ENCODE measurements around the gene MAPK14. TPM values are rescaled to one million over a fixed set of nuclear protein-coding genes. Genes with fewer than 3 reads are reported as not detected.

MAPK14 gene
- total RNA-seq, 1 donor from 2014 or later, result 38.4 TPM

DNA sequence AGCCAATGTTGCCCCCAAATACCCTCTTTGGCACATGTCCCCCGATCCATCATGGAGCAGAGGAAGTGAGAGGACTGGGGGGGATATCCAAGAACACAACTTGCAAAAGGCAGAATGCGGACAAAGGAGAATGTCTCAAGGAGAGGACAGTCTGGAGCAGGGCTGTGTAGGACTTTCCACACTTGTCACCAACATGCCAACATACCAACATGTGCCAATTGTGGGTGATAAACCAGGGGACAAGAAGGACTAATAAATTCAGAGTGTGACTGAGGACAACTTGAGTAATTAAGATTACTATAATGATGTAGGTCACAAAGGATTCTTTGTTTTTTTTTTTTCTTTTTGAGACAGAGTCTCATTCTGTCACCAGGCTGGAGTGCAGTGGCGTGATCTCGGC lies 11.9 kb upstream of the MAPK14 start:
- no peaks in the 10 kb centered on the region for H3K27me3 ChIP-seq (ENCODE audit: control insufficient read depth, insufficient read depth, low read length)
- no peaks in the 10 kb centered on the region for H3K36me3 ChIP-seq (ENCODE audit: control insufficient read depth, insufficient read depth, low read length)
- FAIRE-seq, result no peak
- H3K4me3 ChIP-seq (ENCODE audit: low read depth, low read length), result no peak overlapping the region
- no peak for DNase-seq (ENCODE audit: low read depth)
- TF ChIP-seq, protein P1, sequence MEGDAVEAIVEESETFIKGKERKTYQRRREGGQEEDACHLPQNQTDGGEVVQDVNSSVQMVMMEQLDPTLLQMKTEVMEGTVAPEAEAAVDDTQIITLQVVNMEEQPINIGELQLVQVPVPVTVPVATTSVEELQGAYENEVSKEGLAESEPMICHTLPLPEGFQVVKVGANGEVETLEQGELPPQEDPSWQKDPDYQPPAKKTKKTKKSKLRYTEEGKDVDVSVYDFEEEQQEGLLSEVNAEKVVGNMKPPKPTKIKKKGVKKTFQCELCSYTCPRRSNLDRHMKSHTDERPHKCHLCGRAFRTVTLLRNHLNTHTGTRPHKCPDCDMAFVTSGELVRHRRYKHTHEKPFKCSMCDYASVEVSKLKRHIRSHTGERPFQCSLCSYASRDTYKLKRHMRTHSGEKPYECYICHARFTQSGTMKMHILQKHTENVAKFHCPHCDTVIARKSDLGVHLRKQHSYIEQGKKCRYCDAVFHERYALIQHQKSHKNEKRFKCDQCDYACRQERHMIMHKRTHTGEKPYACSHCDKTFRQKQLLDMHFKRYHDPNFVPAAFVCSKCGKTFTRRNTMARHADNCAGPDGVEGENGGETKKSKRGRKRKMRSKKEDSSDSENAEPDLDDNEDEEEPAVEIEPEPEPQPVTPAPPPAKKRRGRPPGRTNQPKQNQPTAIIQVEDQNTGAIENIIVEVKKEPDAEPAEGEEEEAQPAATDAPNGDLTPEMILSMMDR (IDR thresholded peaks at IDR 0.05; ENCODE audit: insufficient read depth, low read length, severe bottlenecking), result no peak

DNA sequence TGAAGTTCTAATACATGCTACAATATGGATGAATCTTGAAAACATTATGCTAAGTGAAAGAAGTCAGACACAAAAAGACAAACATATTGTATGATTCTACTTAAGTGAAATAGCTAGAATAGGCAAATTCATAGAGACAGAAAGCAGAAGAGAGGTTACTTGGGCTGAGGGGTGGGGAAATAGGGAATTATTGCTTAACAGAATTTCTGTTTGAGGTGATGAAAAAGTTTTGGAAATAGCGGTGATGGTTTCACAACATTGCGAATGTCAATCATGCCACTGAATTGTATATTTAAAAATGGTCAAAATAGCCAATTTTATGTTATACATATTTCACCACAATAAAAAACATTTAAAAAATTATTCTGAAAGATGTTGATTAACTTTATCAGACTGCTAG lies 9.3 kb upstream of the MAPK14 start:
- TF ChIP-seq, protein P1 (IDR thresholded peaks at IDR 0.05; ENCODE audit: insufficient read depth, low read length, severe bottlenecking), result no peak
- DNase-seq (ENCODE audit: low read depth) (no peak), FAIRE-seq (no peak)
- H3K27me3 ChIP-seq (ENCODE audit: control insufficient read depth, insufficient read depth, low read length), result no peaks in the 10 kb centered on the region
- H3K36me3 ChIP-seq (ENCODE audit: control insufficient read depth, insufficient read depth, low read length), result no peaks in the 10 kb centered on the region
- no peak overlapping the region for H3K4me3 ChIP-seq (ENCODE audit: low read depth, low read length)

DNA sequence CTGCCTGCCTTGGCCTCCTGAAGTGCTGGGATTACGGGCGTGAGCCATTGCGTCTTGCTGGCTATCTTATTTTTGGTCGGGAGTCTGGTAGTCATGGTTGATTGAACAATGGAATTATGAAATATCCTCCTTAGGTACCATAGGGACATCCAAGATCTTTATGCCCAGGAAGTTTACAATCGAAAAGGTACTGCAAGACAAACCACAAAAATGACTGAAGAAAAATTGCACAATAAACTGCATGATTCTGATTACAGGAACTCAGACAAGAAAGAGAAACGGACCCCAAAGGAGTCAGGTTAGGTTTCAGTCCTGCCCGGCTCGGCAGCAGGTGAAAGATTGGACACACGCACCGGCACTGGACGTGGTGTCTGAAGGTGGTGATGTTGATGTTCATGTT lies 8.4 kb upstream of the MAPK14 start:
- no peak for DNase-seq (ENCODE audit: low read depth)
- Histone ChIP-seq H3K27me3 (ENCODE audit: control insufficient read depth, insufficient read depth, low read length) (no peaks in the 10 kb centered on the region), H3K36me3 (ENCODE audit: control insufficient read depth, insufficient read depth, low read length) (no peaks in the 10 kb centered on the region), H3K4me3 (ENCODE audit: low read depth, low read length) (no peak overlapping the region)
- TF ChIP-seq, protein P1 (IDR thresholded peaks at IDR 0.05; ENCODE audit: insufficient read depth, low read length, severe bottlenecking), result no peak
- FAIRE-seq, result no peak

DNA sequence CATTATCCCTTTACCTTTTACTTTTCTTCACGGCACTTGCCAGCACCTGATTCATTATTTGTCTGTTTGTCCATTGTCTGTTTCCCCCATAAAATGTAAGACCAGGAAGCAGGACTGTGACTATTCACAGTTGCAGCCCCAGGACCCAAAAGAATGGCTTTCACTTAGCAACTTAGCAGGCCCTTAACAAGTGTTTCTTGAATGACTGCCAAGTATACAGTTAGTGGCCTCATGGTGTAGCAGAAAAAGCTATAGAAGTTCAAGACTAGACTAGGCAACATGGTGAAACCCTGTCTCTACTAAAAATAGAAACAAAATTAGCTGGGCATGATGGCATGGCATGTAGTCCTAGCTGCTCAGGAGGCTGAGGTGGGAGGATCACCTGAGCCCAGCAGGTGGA lies 7.5 kb upstream of the MAPK14 start:
- no peak overlapping the region for H3K4me3 ChIP-seq (ENCODE audit: low read depth, low read length)
- FAIRE-seq (no peak), DNase-seq (ENCODE audit: low read depth) (no peak)
- no peaks in the 10 kb centered on the region for H3K36me3 ChIP-seq (ENCODE audit: control insufficient read depth, insufficient read depth, low read length)
- TF ChIP-seq, protein P1 (IDR thresholded peaks at IDR 0.05; ENCODE audit: insufficient read depth, low read length, severe bottlenecking), result no peak
- no peaks in the 10 kb centered on the region for H3K27me3 ChIP-seq (ENCODE audit: control insufficient read depth, insufficient read depth, low read length)

DNA sequence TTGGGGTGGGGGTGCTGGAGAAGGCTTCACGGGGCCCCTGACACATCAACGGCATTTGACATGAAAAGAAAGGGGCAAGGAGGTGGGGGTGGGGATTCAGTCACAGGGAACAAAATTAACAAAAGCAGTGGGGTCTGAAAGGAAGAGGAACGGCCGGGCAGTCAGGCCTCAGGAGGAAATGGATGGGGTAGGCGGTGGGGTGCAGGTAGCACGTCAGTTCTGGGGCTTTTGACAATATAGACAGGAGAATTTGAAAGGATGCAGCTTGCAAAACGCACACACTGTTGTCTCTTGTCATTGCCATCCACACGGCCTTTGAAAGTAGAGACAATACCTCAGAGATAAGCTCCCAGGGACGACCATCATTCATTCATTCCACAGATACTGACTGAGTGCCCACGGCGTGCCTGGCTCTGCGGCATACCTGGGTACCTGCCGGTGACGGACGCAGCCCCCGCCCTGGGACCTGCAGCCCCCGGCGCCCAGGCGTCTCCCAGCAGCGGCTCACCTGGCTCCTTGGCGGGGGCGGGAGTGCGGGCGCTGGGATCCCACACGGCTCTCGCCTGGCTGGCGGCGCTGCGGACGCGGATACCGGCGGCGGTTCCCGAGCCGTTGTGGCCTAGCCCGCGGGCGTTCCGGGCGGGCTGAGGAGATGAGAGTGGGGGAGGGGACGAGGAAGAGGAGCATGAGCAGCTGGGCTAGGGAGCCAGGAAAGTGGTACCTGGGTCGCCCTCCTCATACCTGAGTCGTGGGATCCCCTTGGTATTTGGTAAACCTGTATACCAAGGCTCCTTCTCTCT lies 3.4 kb upstream of the MAPK14 start, which contains the start of gene SLC26A8:
SLC26A8 (minus strand) TSS at position 646 of the 800 bp plus-strand sequence. CDS start 4,934 bp downstream, outside the sequence.
- Histone ChIP-seq H3K36me3 (ENCODE audit: control insufficient read depth, insufficient read depth, low read length) (no peaks in the 10 kb centered on the region), H3K27me3 (ENCODE audit: control insufficient read depth, insufficient read depth, low read length) (no peaks in the 10 kb centered on the region), H3K4me3 (ENCODE audit: low read depth, low read length) (no peak within 1 kb of the TSS)
- TF ChIP-seq, protein P1 (IDR thresholded peaks at IDR 0.05; ENCODE audit: insufficient read depth, low read length, severe bottlenecking), result no peak
- DNase-seq (ENCODE audit: low read depth) (no peak), FAIRE-seq (no peak)
